ENCODE measurements around the gene ANAPC4.

ANAPC4 gene

GRCh38 chr4:25402521-25402920, 25.5 kb downstream of the ANAPC4 start:
- no peak overlapping the region for H4K8ac ChIP-seq (ENCODE audit: low read length)
- no peaks in the 10 kb centered on the region for H3K27me3 ChIP-seq (ENCODE audit: control insufficient read depth in 1 of 2, insufficient read depth in 1 of 2, low read length in 2 of 2)
- no peak overlapping the region for H3K4me2 ChIP-seq (ENCODE audit: low read length, poor library complexity, severe bottlenecking)
- H2BK12ac ChIP-seq (ENCODE audit: low read length in 2 of 2), result no peak overlapping the region
- H3K4me1 ChIP-seq (ENCODE audit: control insufficient read depth, insufficient read depth, low read depth, low read length), result peaks cover 7% of the 10 kb centered on the region
- H3K4me3 ChIP-seq (ENCODE audit: insufficient read depth in 1 of 2, low read depth in 1 of 2, low read length in 2 of 2), result no peak overlapping the region
- no peaks in the 10 kb centered on the region for H3K9me3 ChIP-seq (ENCODE audit: control insufficient read depth, low read length)
- H2BK5ac ChIP-seq (ENCODE audit: low read depth, low read length, poor library complexity, severe bottlenecking), result no peak overlapping the region
- no peak overlapping the region for H2BK15ac ChIP-seq (ENCODE audit: low read depth, poor library complexity, severe bottlenecking)
- H2AFZ ChIP-seq (ENCODE audit: low read depth, low read length), result no peak overlapping the region
- H4K91ac ChIP-seq (ENCODE audit: low read length), result no peak overlapping the region
- no peak overlapping the region for H3K9ac ChIP-seq (ENCODE audit: low read length)
- no peak overlapping the region for H2AK5ac ChIP-seq (ENCODE audit: low read length, severe bottlenecking)
- H3K23ac ChIP-seq (ENCODE audit: low read length in 2 of 2), result no peak overlapping the region
- H3K27ac ChIP-seq (ENCODE audit: low read length, poor library complexity, severe bottlenecking), result no peak overlapping the region
- peaks cover 3% of the 10 kb centered on the region for H3K79me1 ChIP-seq (replicated peaks; ENCODE audit: low read length, poor library complexity, severe bottlenecking)
- no peak overlapping the region for H3K4ac ChIP-seq (ENCODE audit: low read depth in 1 of 2, low read length in 2 of 2)
- no peak for DNase-seq
- no peak overlapping the region for H3K18ac ChIP-seq (ENCODE audit: low read depth in 1 of 2, low read length in 2 of 2)
- peaks cover 9 to 100% of the 10 kb centered on the region in 2 experiments for H3K36me3 ChIP-seq (ENCODE audit: control insufficient read depth in 1 of 2, insufficient read depth in 2 of 2, low read depth in 1 of 2, low read length in 2 of 2)
- no CpG with 5 or more reads among the region's 1 CpG for WGBS
- no peak overlapping the region for H2BK120ac ChIP-seq (ENCODE audit: low read depth, low read length)
- H3K14ac ChIP-seq (ENCODE audit: low read length in 2 of 2), result no peak overlapping the region

- no peak overlapping the region for H2AFZ ChIP-seq (ENCODE audit: low read depth, low read length)
- no peak overlapping the region for H3K27ac ChIP-seq (ENCODE audit: low read length, poor library complexity, severe bottlenecking)
- no peak overlapping the region for H3K9ac ChIP-seq (ENCODE audit: low read length)
- H3K79me1 ChIP-seq (replicated peaks; ENCODE audit: low read length, poor library complexity, severe bottlenecking), result peaks cover 3% of the 10 kb centered on the region
- H3K4me3 ChIP-seq (ENCODE audit: insufficient read depth in 1 of 2, low read depth in 1 of 2, low read length in 2 of 2), result no peak overlapping the region
- H3K18ac ChIP-seq (ENCODE audit: low read depth in 1 of 2, low read length in 2 of 2), result no peak overlapping the region
- H3K9me3 ChIP-seq (ENCODE audit: control insufficient read depth, low read length), result no peaks in the 10 kb centered on the region
- no peak overlapping the region for H3K14ac ChIP-seq (ENCODE audit: low read length in 2 of 2)
- H2BK15ac ChIP-seq (ENCODE audit: low read depth, poor library complexity, severe bottlenecking), result no peak overlapping the region
- peaks cover 7% of the 10 kb centered on the region for H3K4me1 ChIP-seq (ENCODE audit: control insufficient read depth, insufficient read depth, low read depth, low read length)
- peaks cover 10 to 99% of the 10 kb centered on the region in 2 experiments for H3K36me3 ChIP-seq (ENCODE audit: control insufficient read depth in 1 of 2, insufficient read depth in 2 of 2, low read depth in 1 of 2, low read length in 2 of 2)
- H4K91ac ChIP-seq (ENCODE audit: low read length), result no peak overlapping the region
- H2BK12ac ChIP-seq (ENCODE audit: low read length in 2 of 2), result no peak overlapping the region
- DNase-seq, result no peak
- H3K23ac ChIP-seq (ENCODE audit: low read length in 2 of 2), result no peak overlapping the region
- H3K4me2 ChIP-seq (ENCODE audit: low read length, poor library complexity, severe bottlenecking), result no peak overlapping the region
- H3K27me3 ChIP-seq (ENCODE audit: control insufficient read depth in 1 of 2, insufficient read depth in 1 of 2, low read length in 2 of 2), result no peaks in the 10 kb centered on the region
- no peak overlapping the region for H3K4ac ChIP-seq (ENCODE audit: low read depth in 1 of 2, low read length in 2 of 2)
- H2BK5ac ChIP-seq (ENCODE audit: low read depth, low read length, poor library complexity, severe bottlenecking), result no peak overlapping the region
- no peak overlapping the region for H2BK120ac ChIP-seq (ENCODE audit: low read depth, low read length)
- no peak overlapping the region for H4K8ac ChIP-seq (ENCODE audit: low read length)
- no peak overlapping the region for H2AK5ac ChIP-seq (ENCODE audit: low read length, severe bottlenecking)
Measured at GRCh38 chr4:25403699-25404098, 26.6 kb downstream of the ANAPC4 start.

- Histone ChIP-seq H3K23ac (ENCODE audit: low read length in 2 of 2) (no peak overlapping the region), H3K9ac (ENCODE audit: low read length) (no peak overlapping the region), H3K4me1 (ENCODE audit: control insufficient read depth, insufficient read depth, low read depth, low read length) (peaks cover 5% of the 10 kb centered on the region), H3K79me1 (replicated peaks; ENCODE audit: low read length, poor library complexity, severe bottlenecking) (peaks cover 3% of the 10 kb centered on the region), H4K91ac (ENCODE audit: low read length) (no peak overlapping the region), H2AFZ (ENCODE audit: low read depth, low read length) (no peak overlapping the region), H3K4me2 (ENCODE audit: low read length, poor library complexity, severe bottlenecking) (no peak overlapping the region), H3K27me3 (ENCODE audit: control insufficient read depth in 1 of 2, insufficient read depth in 1 of 2, low read length in 2 of 2) (no peaks in the 10 kb centered on the region), H3K9me3 (ENCODE audit: control insufficient read depth, low read length) (no peaks in the 10 kb centered on the region), H3K36me3 (ENCODE audit: control insufficient read depth in 1 of 2, insufficient read depth in 2 of 2, low read depth in 1 of 2, low read length in 2 of 2) (peaks cover 7 to 99% of the 10 kb centered on the region in 2 experiments), H3K27ac (ENCODE audit: low read length, poor library complexity, severe bottlenecking) (no peak overlapping the region), H2BK12ac (ENCODE audit: low read length in 2 of 2) (no peak overlapping the region), H3K14ac (ENCODE audit: low read length in 2 of 2) (no peak overlapping the region), H2BK15ac (ENCODE audit: low read depth, poor library complexity, severe bottlenecking) (no peak overlapping the region), H3K4ac (ENCODE audit: low read depth in 1 of 2, low read length in 2 of 2) (no peak overlapping the region), H4K8ac (ENCODE audit: low read length) (no peak overlapping the region), H2BK5ac (ENCODE audit: low read depth, low read length, poor library complexity, severe bottlenecking) (no peak overlapping the region), H3K4me3 (ENCODE audit: insufficient read depth in 1 of 2, low read depth in 1 of 2, low read length in 2 of 2) (no peak overlapping the region), H3K18ac (ENCODE audit: low read depth in 1 of 2, low read length in 2 of 2) (no peak overlapping the region), H2BK120ac (ENCODE audit: low read depth, low read length) (no peak overlapping the region), H2AK5ac (ENCODE audit: low read length, severe bottlenecking) (no peak overlapping the region)
- no peak for DNase-seq
- 89% methylated on average over 1 of the region's 2 CpGs for WGBS
Measured at GRCh38 chr4:25405453-25405852, 28.4 kb downstream of the ANAPC4 start.

GRCh38 chr4:25406081-25406692, 29.1 kb downstream of the ANAPC4 start:
- Histone ChIP-seq H3K79me1 (replicated peaks; ENCODE audit: low read length, poor library complexity, severe bottlenecking) (peaks cover 5% of the 10 kb centered on the region), H4K91ac (ENCODE audit: low read length) (no peak overlapping the region), H2BK5ac (ENCODE audit: low read depth, low read length, poor library complexity, severe bottlenecking) (no peak overlapping the region), H2BK12ac (ENCODE audit: low read length in 2 of 2) (no peak overlapping the region), H3K4me2 (ENCODE audit: low read length, poor library complexity, severe bottlenecking) (no peak overlapping the region), H3K9ac (ENCODE audit: low read length) (no peak overlapping the region), H3K9me3 (ENCODE audit: control insufficient read depth, low read length) (no peaks in the 10 kb centered on the region), H2AFZ (ENCODE audit: low read depth, low read length) (no peak overlapping the region), H3K27me3 (ENCODE audit: control insufficient read depth in 1 of 2, insufficient read depth in 1 of 2, low read length in 2 of 2) (no peaks in the 10 kb centered on the region), H3K14ac (ENCODE audit: low read length in 2 of 2) (no peak overlapping the region), H4K8ac (ENCODE audit: low read length) (no peak overlapping the region), H3K23ac (ENCODE audit: low read length in 2 of 2) (no peak overlapping the region), H2BK120ac (ENCODE audit: low read depth, low read length) (no peak overlapping the region), H3K18ac (ENCODE audit: low read depth in 1 of 2, low read length in 2 of 2) (no peak overlapping the region), H3K36me3 (ENCODE audit: control insufficient read depth in 1 of 2, insufficient read depth in 2 of 2, low read depth in 1 of 2, low read length in 2 of 2) (peaks cover 7 to 99% of the 10 kb centered on the region in 2 experiments), H2BK15ac (ENCODE audit: low read depth, poor library complexity, severe bottlenecking) (no peak overlapping the region), H2AK5ac (ENCODE audit: low read length, severe bottlenecking) (no peak overlapping the region), H3K4me3 (ENCODE audit: insufficient read depth in 1 of 2, low read depth in 1 of 2, low read length in 2 of 2) (no peak overlapping the region), H3K27ac (ENCODE audit: low read length, poor library complexity, severe bottlenecking) (no peak overlapping the region), H3K4ac (ENCODE audit: low read depth in 1 of 2, low read length in 2 of 2) (no peak overlapping the region), H3K4me1 (ENCODE audit: control insufficient read depth, insufficient read depth, low read depth, low read length) (peaks cover 2% of the 10 kb centered on the region)
- 95% methylated on average over 2 of the region's 5 CpGs for WGBS
- no peak for DNase-seq

Data from mesenchymal stem cell (in vitro differentiated cells and primary cell).